ENCODE data around the gene NHLRC2. TPM values are rescaled to one million over a fixed set of nuclear protein-coding genes. Genes with fewer than 3 reads are reported as not detected.

Gene NHLRC2
- total and polyA plus RNA-seq, 10 donors = 3.4 to 71.1 (median 47.1) TPM

- intact Hi-C loops (cut with DNase I; ENCODE audit: low total_unique reads) = no loop called here
- Histone ChIP-seq H3K27ac (no peak overlapping the region), H3K4me1 (peaks cover 0 to 9% (median 3%) of the 10 kb centered on the region in 6 donors), H3K4me3 (no peak overlapping the region), H3K9me3 (peaks cover 0 to 16% (median 15%) of the 10 kb centered on the region in 8 donors), H3K36me3 (peaks cover 0 to 16% (median 0%) of the 10 kb centered on the region in 6 donors), H3K27me3 (replicated peaks in 1 of 7) (no peaks in the 10 kb centered on the region)
- no peak for TF ChIP-seq POLR2A (IDR thresholded peaks at IDR 0.05)
- 60 to 71% (median 61%) methylated on average over 3 of the region's 3 CpGs for WGBS, 5 donors
- DNase-seq = no peak
Observed at GRCh38 chr10:113920875-113921274, 66.4 kb downstream of the NHLRC2 start.

- no peak overlapping the region for H3K27ac ChIP-seq
- H3K4me3 ChIP-seq = no peak overlapping the region
- WGBS, 5 donors = 47 to 70% (median 60%) methylated on average over 5 of the region's 5 CpGs
- no peak for TF ChIP-seq CTCF (IDR thresholded peaks at IDR 0.05 in 8 of 11, conservative IDR thresholded peaks at IDR 0.05 in 3 of 11)
- TF ChIP-seq POLR2AphosphoS5 (IDR thresholded peaks at IDR 0.05) = no peak
- no peak for TF ChIP-seq POLR2A (IDR thresholded peaks at IDR 0.05)
- H3K36me3 ChIP-seq = peaks cover 0 to 16% (median 0%) of the 10 kb centered on the region in 6 donors
- intact Hi-C loops (cut with DNase I; ENCODE audit: low total_unique reads) = no loop called here
- DNase-seq = no peak
- peaks cover 0 to 16% (median 15%) of the 10 kb centered on the region in 8 donors for H3K9me3 ChIP-seq
- peaks cover 0 to 6% (median 0%) of the 10 kb centered on the region in 7 donors for H3K27me3 ChIP-seq (replicated peaks in 1 of 7)
- peaks cover 0 to 9% (median 3%) of the 10 kb centered on the region in 6 donors for H3K4me1 ChIP-seq
Observed at GRCh38 chr10:113921561-113922370, 67.3 kb downstream of the NHLRC2 start.

- DNase-seq = no peak
- H3K27ac ChIP-seq = no peak overlapping the region
- intact Hi-C loops (cut with DNase I; ENCODE audit: low total_unique reads) = no loop called here
Observed at GRCh38 chr10:113922787-113923570, 68.5 kb downstream of the NHLRC2 start.

GRCh38 chr10:113924186-113924585 lies 69.7 kb downstream of the NHLRC2 start:
- peaks cover 0 to 6% (median 0%) of the 10 kb centered on the region in 7 donors for H3K27me3 ChIP-seq (replicated peaks in 1 of 7)
- H3K27ac ChIP-seq = no peak overlapping the region
- WGBS, 5 donors = 83 to 100% (median 90%) methylated on average over 1 of the region's 1 CpG
- no peak for DNase-seq
- H3K4me1 ChIP-seq = peaks cover 0 to 9% (median 3%) of the 10 kb centered on the region in 6 donors
- H3K9me3 ChIP-seq = peaks cover 0 to 16% (median 15%) of the 10 kb centered on the region in 8 donors
- intact Hi-C loops (cut with DNase I; ENCODE audit: low total_unique reads) = no loop called here
- no peak overlapping the region for H3K4me3 ChIP-seq
- TF ChIP-seq POLR2A (IDR thresholded peaks at IDR 0.05) (no peak), POLR2AphosphoS5 (IDR thresholded peaks at IDR 0.05) (no peak), CTCF (IDR thresholded peaks at IDR 0.05 in 8 of 11, conservative IDR thresholded peaks at IDR 0.05 in 3 of 11) (no peak)
- H3K36me3 ChIP-seq = no peaks in the 10 kb centered on the region

More at GRCh38 chr10:113922787-113923570, 68.5 kb downstream of the NHLRC2 start:
- TF ChIP-seq POLR2A (IDR thresholded peaks at IDR 0.05) (no peak), POLR2AphosphoS5 (IDR thresholded peaks at IDR 0.05) (no peak), CTCF (IDR thresholded peaks at IDR 0.05 in 8 of 11, conservative IDR thresholded peaks at IDR 0.05 in 3 of 11) (no peak)
- H3K4me1 ChIP-seq = peaks cover 0 to 9% (median 3%) of the 10 kb centered on the region in 6 donors
- no peak overlapping the region for H3K4me3 ChIP-seq
- peaks cover 0 to 6% (median 0%) of the 10 kb centered on the region in 7 donors for H3K27me3 ChIP-seq (replicated peaks in 1 of 7)
- peaks cover 0 to 16% (median 15%) of the 10 kb centered on the region in 8 donors for H3K9me3 ChIP-seq
- H3K36me3 ChIP-seq = peaks cover 0 to 4% (median 0%) of the 10 kb centered on the region in 6 donors
- WGBS, 5 donors = 55 to 61% (median 56%) methylated on average over 8 of the region's 8 CpGs
